NCI-H146 treated with DMSO at 0.1 percent for 48 hours (cell line): ENCODE results near the gene INAFM1.
"Not testable (repeated sequence)": the region's sequence is repeated elsewhere in the genome, so short reads cannot be mapped to it uniquely, and the experiment has no call there.

Source experiments
- DNase-seq: peaks from one replicate; lab custom pipeline; 2025; ENCODE audit not compliant: unreplicated experiment; lab: John Stamatoyannopoulos, UW

The INAFM1 gene

DNA sequence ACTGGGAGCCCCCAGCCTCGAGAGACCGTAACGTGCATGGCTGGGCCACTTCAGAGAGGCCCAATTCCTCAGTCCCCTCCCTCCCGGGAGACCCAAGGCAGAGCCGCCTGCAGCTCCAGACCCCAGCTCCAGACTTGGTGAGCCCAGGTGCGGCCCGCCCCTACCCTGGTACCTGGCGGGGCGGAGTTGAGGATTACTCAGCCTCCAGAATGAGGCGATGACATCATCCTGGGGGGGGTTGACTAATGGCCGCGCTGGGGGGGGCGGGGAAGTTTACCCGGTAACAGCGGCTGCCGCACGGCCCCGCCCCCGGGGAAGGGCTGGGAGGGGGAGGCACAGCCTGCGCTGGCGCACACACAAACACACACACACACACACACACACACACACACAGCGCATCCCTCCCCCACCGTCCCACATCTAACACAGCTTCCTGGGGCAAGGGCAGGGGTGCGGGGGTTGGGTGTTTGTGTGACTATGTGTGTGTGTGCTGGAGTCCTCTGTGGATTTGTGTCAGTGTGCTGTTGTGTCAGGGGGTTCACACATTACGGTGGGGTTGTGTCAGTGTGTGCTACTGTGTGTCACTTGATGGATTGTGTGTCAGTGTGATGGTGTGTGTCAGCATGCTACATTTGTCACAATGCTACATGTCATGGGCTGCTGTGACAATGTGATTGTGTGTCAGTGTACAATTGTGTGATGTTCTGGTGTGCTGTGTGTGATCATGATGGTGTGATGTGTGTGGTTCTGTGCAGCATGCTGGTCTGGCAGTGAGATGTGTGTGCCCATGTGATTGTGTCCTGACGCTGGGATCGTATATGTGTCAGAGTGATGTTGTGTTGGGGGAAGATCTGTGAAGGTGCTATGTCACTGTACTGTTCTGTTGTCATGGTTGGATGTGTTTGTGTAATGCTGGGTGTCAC is 33.4 kb upstream of the INAFM1 start:
- DNase-seq, result peak; percentile 71

DNA sequence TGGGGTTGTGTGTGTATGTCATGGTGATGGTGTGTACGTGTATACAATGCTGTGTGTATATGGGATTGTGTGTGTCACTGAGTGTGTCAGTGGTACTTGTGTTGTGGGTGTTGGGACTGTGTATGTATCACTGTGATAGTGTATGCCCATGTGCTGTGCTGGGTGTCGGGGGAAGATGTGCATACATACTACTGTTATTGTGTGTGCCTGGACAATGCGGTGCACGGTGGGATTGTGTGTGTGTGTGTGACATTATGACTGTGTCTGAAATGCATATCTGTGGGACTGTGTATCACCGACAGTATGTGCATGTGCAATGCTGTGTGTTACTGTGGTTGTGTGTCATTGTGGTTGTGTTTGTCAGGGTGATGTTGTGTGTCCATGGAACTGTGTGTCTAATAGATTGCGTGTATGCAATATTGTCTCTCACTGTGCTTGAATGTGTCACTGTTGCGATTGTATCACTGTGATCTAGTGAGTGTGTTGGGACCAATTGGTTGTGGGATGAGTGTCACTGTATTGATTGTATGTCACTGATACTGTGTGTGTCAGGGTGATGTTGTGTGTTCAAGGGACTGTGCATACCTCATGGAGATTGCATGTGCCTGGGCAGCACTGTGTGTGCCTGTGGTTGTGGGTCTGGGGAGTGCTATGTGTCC is 32.6 kb upstream of the INAFM1 start:
- DNase-seq, result no peak

DNA sequence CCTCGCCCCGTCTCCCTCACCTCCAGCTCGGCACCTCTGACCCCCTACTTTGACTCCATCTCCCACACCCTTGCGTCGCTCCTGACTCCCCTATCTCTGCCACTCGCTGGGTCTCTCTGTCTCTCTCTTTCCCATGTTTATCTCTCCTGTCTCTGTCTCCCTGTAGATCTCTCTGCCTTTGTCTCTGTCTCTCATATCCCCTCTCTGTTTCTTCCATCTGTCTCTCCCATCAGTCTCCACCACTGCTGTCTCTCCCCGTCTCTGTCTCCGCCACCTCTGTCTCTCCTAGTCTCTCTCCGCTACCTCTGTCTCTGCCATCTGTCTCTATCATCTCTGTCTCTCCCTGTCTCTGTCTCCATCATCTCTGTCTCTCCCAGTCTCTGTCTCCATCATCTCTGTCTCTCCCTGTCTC is 31.3 kb upstream of the INAFM1 start:
- no peak for DNase-seq

DNA sequence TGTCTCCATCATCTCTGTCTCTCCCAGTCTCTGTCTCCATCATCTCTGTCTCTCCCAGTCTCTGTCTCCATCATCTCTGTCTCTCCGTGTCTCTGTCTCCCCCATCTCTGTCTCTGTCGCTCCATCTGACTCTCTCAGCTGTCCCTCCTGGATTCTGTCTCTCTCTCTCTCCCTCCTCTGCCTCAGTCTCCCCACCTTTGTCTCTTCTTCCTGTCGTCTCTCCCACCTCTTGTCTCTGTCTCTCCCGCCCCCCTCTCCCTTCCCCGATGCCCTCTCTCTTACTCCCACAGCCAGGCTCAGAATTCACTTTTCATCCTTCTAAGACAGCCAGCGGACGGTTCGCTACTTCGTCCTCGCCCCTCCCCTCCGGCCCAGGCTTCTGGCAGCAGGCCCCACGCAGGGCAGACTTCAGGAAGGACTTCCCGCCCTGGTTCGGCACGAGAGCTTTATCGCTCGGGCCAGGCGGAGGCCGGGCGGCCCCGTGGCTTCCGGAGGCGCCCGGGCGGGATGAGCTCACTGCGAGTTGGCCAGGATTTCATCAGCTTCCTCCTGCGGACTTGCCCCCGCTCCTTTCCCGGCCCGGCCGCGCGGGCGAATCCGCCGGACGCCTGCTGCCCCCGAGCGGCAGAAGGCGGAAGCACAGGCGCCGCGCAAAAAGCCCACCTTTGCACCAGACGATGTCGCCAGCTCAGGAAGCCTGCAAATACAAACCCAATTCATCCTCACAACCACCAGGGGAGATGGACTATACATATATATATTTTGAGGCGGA is 30.7 kb upstream of the INAFM1 start:
- peak; percentile 89 for DNase-seq

DNA sequence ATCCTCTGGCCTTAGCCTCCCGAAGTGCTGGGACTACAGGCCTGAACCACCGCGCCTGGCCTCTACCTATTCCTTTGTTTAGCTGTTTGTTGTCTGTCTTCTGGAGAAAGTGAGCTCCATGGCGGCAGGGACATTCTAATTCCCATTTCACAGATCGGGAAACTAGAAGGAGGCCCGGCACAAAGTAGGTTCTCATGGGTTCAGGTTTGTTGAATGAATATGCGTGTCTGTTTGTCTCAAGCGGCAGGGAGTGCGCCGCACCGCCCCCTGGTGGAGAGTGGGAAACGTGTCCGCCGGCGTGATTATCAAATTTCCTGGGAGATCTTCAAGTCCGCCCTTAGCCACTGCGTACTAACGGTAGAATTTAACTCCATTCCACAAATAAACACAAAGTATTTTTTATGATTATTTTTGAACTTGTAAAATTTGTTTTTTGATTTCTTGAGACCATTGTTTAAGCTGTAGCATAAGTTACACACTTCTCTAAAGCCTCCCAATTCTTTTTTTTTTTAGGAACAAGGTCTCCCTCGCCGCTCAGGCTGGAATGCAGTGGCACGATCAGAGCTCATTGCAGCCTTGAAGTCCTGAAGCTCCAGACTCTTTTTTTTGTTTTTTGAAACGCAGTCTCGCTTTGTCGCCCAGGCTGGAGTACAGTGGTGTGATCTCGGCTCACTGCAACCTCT is 27.2 kb upstream of the INAFM1 start:
- DNase-seq, result peak; percentile 27

DNA sequence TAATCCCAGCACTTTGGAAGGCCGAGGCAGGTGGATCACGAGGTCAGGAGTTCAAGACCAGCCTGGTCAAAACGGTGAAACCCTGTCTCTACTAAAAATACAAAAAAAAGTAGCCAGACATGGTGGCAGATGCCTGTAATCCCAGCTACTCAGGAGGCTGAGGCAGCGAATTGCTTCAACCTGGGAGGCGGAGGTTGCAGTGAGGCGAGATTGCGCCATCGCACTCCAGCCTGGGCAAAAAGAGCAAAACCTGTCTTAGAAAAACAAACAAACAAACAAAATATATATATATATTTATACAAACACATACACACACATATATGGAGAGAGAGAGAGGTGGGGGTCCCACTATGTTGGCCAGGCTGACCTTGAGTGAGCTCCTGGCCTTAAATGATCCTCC is 21.7 kb upstream of the INAFM1 start:
- DNase-seq, result not testable (repeated sequence)

DNA sequence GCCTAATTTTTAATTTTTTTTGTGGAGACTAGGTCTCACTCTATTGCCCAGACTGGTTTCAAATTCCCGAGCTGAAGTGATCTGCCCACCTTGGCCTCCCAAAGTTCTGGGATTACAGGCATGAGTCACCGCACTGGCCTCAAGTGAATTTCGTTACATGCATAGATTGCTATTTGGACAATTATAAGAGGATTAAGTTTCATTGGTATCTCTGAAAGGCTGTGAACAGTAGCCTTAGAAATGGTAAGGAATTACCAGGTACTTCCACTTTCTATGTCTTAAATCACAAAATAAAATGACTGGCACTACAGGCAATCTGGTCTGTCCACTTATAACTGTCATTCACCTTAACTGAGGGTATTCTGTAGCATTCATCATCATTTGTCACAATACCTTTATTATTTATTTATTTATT is 21.2 kb upstream of the INAFM1 start:
- DNase-seq, result no peak

DNA sequence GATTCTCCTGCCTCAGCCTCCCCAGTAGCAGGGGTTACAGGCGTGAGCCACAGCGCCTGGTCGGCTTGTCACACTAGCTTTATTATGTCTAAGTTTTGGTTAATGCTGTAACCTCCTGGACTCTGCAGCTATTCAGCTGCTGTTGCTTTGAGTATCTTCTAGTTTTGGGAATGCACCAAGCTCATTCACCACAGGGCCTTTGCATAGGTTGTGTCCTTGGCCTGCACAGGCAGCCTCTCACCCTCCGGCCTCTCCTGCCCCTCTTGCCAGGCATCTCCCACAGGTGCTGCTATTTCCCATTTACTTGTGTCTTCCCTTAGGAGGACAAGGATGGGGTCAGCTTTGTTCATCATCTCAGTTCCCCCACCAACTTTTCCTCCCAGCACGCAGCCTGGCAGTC is 20.7 kb upstream of the INAFM1 start:
- no peak for DNase-seq

DNA sequence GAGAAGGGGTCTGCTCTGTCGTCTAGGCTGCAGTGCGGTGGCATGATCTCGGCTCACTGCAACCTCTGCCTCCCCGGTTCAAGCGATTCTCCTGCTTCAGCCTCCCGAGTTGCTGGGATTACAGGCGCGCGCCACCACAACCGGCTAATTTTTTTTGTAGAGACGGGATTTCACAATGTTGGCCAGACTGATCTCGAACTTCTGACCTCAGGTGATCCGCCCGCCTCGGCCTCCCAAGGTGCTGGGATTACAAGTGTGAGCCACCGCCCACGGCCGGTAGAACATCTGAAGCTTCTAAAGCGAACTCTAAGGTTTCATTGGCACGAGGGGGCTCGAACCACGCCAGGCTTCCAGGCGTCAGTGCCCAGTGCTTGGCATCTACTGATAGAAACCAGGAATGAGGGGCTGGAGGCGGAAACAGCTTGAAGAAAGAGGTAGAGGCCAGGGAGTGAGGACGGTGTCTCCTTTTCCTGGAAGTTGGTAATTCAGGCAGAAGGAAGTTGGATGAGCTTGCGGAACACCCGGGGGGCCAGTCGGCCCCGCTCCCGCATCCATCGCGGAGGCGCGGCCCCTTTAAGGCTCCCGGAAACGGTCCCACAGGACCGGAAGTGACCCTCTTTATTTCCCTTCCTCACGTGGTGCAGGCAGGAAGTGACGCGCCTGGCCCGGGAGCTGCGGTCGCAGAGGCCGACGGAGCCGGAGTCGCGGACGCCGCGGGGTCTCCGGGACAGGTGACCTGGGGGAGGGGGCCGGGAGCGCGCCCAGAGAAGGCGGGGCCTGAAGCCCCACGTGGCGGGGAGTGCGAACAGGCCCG is 18.6 kb upstream of the INAFM1 start, which contains the start of gene CCDC9:
CCDC9 (plus strand) TSS at position 647 of the 814 bp plus-strand sequence. CDS start 1,876 bp downstream, outside the sequence.
- peak; percentile 98 for DNase-seq

DNA sequence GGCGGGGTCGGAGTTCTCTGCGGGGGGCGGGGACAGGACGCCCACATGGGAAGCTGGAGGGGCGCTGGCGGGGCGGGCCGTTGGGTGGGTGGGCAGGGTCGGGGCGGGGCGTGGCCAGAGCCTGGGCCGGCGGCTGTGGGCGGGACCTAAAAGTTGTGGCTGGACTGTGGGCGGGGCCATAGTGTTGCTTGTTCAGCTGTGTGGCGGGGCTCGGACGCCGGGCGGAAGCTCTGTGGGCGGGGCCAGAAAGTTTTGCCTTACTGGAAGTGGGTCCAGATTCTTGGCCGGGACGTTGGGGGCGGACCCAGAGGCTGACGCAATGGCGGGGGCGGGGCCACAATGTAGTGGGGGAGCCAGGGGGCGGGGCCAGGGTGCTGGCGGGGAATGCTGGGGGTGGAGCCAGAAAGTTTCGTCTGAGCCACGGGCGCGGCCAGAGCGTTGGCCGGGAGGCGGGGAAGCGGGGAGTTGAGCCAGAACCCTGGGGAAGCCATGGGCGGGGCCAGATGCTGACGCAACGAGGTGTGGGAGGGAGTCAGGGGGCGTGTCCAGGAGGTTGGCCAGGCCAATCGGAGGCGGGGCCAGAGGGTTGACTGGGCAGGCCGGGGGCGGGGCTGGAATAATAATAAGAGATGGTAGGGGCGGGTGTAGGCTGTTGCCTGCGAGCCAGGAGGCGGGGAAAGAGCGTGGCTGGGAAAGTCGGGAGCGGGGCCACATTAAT is 17.8 kb upstream of the INAFM1 start:
- peak; percentile 100 for DNase-seq

DNA sequence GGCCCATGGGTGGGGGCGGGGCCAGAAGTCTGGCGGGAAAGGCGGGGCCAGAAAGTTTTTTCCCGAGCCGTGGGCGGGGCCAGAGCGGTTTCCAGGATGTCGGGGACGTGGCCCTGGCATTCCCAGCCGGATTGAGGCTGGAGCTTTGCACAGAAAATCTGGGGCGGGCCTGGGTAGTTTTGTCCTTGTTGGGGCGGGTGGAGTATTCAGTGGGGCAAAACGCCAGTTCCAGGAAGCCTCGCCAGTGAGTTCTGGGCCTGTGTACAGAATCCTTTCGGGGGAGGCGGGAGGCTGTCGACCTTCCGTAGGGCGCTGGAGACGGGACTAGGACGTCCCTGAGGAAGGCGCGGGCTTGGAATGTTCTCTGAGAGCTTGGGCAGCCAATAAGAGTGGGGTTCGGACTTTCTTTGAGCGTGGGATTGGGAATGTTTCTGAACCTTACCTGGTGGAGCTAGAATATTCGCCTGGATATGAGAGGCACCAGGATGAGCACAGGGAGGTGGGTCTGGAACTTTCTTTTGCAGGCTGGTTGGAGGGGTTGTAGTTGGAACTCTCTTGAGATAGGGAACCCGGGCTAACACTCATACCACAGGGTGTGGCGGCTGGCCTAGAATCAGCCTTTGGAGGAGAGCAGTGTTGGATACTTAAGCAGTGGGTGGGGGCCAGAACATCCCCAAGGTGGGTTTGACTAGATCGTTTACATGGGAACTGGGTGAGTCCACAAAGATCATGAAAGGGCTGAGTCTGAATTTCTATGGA is 17.1 kb upstream of the INAFM1 start:
- DNase-seq, result no peak

DNA sequence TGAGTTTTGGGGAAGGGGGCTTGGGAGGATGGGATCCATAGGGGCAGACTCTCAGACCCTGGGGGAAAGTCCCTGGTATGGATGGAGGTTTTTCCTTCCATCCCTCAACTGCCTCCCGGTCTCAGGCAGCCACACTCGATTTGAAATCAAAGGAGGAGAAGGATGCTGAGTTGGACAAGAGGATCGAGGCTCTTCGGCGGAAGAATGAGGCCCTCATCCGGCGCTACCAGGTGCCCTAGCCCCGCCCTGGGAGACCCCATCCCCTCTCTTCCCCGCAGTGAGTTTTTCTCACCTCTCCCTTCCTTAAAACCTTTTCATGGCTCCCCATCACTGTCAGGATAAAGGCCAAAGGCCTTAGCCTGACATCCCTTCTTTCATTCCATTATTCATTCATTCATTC is 16.3 kb upstream of the INAFM1 start:
- no peak for DNase-seq

DNA sequence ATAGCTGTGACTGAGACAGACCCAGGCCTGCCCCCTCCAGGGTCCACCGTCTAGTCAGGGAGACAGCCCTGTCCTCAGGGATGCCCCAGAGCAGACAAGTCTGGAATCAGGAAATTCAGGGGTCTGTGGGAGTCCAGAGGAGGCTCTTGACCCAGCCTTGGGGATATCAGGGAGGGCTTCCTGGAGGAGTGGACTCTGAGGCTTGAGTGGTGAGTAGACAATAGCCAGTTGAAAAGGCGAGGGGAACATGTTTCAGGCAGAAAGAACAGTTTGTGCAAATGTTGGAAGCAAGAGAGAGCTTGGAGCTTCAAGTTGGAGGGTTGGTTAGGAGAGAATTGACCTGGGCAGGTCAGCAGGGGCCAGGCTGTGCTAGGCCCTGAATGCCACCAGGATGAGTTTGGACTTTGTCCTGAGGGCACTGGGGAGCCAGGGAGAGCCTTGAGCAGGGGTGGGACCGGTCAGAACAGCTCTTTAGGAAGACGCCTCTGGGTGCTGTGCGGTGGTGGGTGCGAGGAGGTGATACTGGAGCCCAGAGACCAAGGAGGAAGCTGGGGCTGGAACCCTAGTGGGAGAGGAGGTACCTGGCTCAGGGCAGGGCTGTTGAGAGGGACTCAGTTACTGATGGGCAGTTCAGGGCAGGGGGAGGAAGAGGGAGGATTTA is 15.7 kb upstream of the INAFM1 start:
- no peak for DNase-seq

DNA sequence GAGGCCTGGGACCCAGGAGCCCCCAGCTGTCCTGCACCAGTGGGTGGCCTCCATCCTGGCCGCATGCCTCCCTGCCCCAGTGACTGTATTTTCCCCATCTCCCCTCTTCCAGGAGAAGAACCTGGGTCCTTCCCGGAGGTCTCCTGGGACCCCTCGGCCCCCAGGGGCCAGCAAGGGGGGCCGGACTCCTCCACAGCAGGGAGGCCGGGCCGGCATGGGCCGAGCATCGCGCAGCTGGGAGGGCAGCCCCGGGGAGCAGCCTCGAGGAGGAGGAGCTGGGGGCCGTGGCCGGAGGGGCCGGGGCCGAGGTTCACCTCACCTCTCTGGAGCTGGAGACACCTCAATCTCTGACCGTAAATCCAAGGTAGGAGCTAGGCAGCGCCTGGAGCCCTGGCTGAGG is 14.2 kb upstream of the INAFM1 start:
- DNase-seq, result no peak

DNA sequence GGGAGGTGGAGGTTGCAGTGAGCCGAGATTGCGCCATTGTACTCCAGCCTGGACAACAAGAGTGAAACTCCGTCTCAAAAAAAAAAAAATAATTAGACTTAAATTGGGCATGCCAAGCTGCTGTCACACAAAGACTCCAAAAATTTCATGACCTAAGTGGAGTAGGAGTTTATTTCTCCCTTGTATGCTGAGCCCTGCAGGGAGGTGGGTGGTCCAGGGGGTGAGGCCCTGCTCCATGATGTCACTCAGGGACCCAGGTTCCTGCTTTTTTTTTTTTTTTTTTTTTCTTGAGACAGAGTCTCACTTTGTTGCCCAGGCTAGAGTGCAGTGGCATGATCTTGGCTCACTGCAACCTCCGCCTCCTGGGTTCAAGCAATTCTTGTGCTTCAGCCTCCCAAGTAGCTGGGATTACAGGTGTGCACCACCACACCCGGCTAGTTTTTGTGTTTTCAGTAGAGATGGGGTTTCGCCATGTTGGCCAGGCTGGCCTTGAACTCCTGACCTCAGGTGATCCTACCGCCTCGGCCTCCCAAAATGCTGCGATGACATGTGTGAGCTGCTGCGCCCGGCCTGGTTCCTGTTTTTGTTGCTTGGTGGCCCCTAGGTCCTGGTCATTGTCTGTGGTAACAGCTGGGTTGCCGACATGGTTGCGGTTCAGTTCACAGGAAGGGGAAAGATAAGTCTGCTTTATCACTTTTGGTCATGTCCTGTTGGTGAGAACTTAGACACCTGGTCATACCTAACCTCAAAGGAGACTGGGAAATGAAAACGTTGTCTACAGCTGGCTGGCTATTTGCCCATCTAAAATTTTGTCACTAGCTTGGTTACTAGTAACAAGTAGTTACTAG is 12.5 kb upstream of the INAFM1 start:
- not testable (repeated sequence) for DNase-seq

DNA sequence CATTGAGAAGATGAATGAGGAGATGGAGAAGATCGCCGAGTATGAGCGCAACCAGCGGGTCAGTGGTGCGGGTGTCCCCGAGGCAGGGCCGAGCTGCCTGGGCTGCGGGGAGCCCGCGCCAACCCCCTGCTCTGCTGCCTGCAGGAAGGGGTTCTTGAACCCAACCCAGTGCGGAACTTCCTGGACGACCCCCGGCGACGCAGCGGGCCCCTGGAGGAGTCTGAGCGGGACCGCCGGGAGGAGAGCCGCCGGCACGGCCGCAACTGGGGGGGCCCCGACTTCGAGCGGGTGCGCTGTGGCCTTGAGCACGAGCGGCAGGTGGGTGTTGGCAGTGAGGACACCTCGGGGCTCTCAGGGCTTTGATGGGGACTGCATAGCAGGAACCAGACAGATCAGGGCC is 10.1 kb upstream of the INAFM1 start:
- DNase-seq, result no peak

DNA sequence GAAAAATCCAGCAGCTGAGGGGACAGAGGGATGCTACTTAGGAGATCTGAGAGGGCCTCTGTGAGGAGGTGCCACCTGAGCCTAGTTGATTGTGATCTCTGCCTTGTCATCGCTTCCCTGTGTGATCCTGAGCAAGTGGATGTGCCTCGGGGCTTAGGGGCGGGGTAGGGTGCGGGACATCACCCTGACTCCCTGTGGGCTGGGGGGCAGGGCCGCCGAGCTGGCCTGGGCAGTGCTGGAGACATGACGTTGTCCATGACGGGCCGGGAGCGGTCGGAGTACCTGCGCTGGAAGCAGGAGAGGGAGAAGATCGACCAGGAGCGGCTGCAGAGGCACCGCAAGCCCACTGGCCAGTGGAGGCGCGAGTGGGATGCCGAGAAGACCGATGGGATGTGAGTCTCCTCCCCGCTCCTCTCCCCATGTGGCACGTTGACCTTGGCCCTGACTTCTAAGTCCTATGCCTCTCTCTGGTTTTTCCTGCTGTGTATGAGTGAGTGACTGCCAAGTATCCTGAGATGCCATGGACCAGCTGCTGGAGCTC is 8.2 kb upstream of the INAFM1 start:
- no peak for DNase-seq
